ENCODE measurements around the gene NAALADL1.

DNA sequence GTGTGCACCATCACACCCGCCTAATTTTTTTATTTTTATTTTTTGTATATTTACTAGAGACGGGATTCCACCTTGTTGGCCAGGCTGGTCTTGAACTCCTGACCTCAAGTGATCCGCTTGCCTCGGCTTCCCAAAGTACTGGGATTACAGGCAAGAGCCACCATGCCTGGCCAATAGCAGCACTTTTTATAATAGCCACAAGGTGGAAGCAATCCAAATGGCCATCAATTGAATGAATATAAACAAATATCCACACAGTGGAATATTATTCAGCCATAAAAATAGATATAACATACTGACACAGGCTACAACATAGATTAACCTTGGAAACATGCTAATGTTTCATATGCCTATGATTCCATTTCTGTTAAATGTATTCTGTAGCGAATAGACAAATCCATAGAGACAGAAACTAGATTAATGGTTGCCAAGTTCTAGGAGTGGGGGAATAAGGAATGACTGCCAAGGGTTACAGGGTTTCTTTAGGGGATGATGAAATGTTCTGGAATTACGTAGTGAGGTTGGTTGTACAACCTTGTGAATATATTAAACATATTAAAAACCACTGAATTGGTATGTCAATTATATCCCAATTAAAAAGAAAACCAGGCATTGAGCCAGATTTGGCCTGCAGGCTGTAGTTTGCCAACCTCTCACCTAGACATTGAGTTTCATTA is 42.5 kb upstream of the NAALADL1 start:
- TF ChIP-seq EZH2 (IDR thresholded peaks at IDR 0.05) (no peak), POLR2AphosphoS5 (IDR thresholded peaks at IDR 0.05; ENCODE audit: borderline replicate concordance, low read depth, low read length) (no peak)
